HG03460 (cell line): Measurements from ENCODE around the gene CCDC160.

Experiments used
- ATAC-seq: cut with Tn5 transposase; IDR thresholded peaks from one replicate; pipeline ENCODE4 v1.9.1; 2021; ENCODE audit not compliant: unreplicated experiment

Gene CCDC160

DNA sequence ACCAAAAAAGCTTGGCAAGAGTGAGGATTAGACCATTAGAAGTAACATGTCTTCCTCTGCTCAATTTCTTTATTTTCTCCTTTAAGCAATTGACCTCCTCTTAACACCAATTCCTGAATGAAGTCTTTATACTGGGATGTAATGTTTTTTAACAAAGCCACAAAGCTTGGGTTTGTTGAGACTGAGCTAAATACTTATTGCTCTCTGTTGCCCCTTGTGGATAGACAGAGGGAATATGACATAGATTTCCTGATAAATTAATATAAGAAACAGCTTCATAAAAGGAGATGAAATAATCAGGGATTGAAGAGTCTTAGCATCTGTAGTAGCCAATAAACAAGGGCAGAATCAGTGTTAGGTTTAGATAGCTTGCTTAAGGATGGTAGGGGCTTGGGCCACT is 57.6 kb downstream of the CCDC160 start:
- no peak for ATAC-seq
